Endothelial cell of umbilical vein (primary cell): ENCODE measurements around the gene SH3RF3. TPM values are rescaled to one million over a fixed set of nuclear protein-coding genes. Genes with fewer than 3 reads are reported as not detected.

ENCODE experiments used
- BruUV-seq: library from RNA; stranded (reverse); fragments of 400-500 nt; replicated peaks from 2 replicates; lab custom pipeline; 2021; lab: Mats Ljungman, UMichigan
- CTCF ChIA-PET: fragments of 300-600, 350-600 bp; sonication (Branson Sonifier 250); formaldehyde crosslinking; loops from one replicate; lab custom pipeline; 2021; ENCODE audit warnings: antibody characterized with exemption, inconsistent platforms; lab: Charles Lee
- POLR2A ChIA-PET: fragments of 300-600, 350-600 bp; sonication (Branson Sonifier 250); formaldehyde crosslinking; loops from one replicate; lab custom pipeline; 2021; ENCODE audit warnings: antibody characterized with exemption, inconsistent platforms; lab: Charles Lee
- DNase-seq: peaks from one replicate; pipeline ENCODE4 v3.0.0-alpha.2; 2011; ENCODE audit warnings: low read depth, low spot score
- FAIRE-seq: peaks from 2 replicates; lab custom pipeline; 2011; peaks lifted over from hg19 to GRCh38; lab: Jason Lieb, UNC
- H2AFZ ChIP-seq: 2 replicates; pipeline ENCODE4 v1.6.0; 2012; ENCODE audit warnings: low read depth, low read length, control low read depth, inconsistent platforms
- H3K27ac ChIP-seq: 2 replicates; pipeline ENCODE4 v1.5.1; 2011; ENCODE audit warnings: low read depth, mild to moderate bottlenecking, control low read depth, low read length, moderate library complexity; ENCODE audit not compliant: insufficient read depth
- H3K27me3 ChIP-seq, 2 experiments: 2 replicates each; pipeline versions ENCODE4 v1.6.0 to v1.6.1; 2011; ENCODE audit warnings: low read length in 2 of 2, mixed read lengths in 1 of 2; ENCODE audit not compliant: control insufficient read depth in 2 of 2, insufficient read depth in 2 of 2
- H3K36me3 ChIP-seq, 2 experiments: 2 replicates in 1 of 2; 3 replicates in 1 of 2; pipeline ENCODE4 v1.5.1; 2011; ENCODE audit warnings: low read length in 2 of 2, mild to moderate bottlenecking in 1 of 2, moderate library complexity in 1 of 2; ENCODE audit not compliant: control insufficient read depth in 2 of 2, insufficient read depth in 2 of 2; ENCODE audit errors: extremely low read depth in 1 of 2
- H3K4me1 ChIP-seq: 3 replicates; pipeline ENCODE4 v1.5.1; 2011; ENCODE audit warnings: mild to moderate bottlenecking, low read length; ENCODE audit not compliant: control insufficient read depth, insufficient read depth; ENCODE audit errors: extremely low read depth
- H3K4me2 ChIP-seq: 2 replicates; pipeline ENCODE4 v1.6.1; 2011; ENCODE audit warnings: low read length, control low read depth, mixed read lengths; ENCODE audit not compliant: insufficient read depth
- H3K4me3 ChIP-seq, 3 experiments: fragments of 200-600 bp in 1 of 3; sonication (generic), shearing (Covaris generic) in 1 of 3; replicated peaks in 1 of 3; 2 replicates each; pipeline ENCODE4 v1.5.1; 2011 to 2016; ENCODE audit warnings: control low read depth in 3 of 3, low read length in 3 of 3, mild to moderate bottlenecking in 2 of 3, inconsistent platforms in 1 of 3, low read depth in 1 of 3, moderate library complexity in 1 of 3; ENCODE audit not compliant: insufficient read depth in 1 of 3
- H3K79me2 ChIP-seq: 2 replicates; pipeline ENCODE4 v1.6.0; 2012; ENCODE audit warnings: low read length, inconsistent platforms; ENCODE audit not compliant: control insufficient read depth, insufficient read depth
- H3K9ac ChIP-seq: replicated peaks from 2 replicates; pipeline ENCODE3; 2011; ENCODE audit warnings: low read length, control low read depth; ENCODE audit not compliant: insufficient read depth; ENCODE audit errors: extremely low read depth
- H3K9me1 ChIP-seq: replicated peaks from 3 replicates; pipeline ENCODE4 v1.6.0; 2011; ENCODE audit warnings: mild to moderate bottlenecking, low read length; ENCODE audit not compliant: control insufficient read depth, insufficient read depth; ENCODE audit errors: extremely low read depth
- H3K9me3 ChIP-seq: replicated peaks from 2 replicates; pipeline ENCODE4 v1.5.1; 2012; ENCODE audit warnings: low read length, inconsistent platforms; ENCODE audit not compliant: control insufficient read depth, insufficient read depth
- H4K20me1 ChIP-seq: replicated peaks from 2 replicates; pipeline ENCODE3; 2011; ENCODE audit warnings: mild to moderate bottlenecking, low read length; ENCODE audit not compliant: control insufficient read depth, insufficient read depth; ENCODE audit errors: extremely low read depth
- CTCF ChIP-seq, 2 donors: IDR thresholded peaks; 1 replicate in 1 of 2; 2 replicates in 1 of 2; pipeline ENCODE4 v1.5.1; 2011; ENCODE audit warnings: low read length in 2 of 2, mild to moderate bottlenecking in 2 of 2, moderate library complexity in 2 of 2, control low read depth in 1 of 2, inconsistent platforms in 1 of 2, low read depth in 1 of 2; ENCODE audit not compliant: insufficient read depth in 1 of 2; ENCODE audit errors: extremely low read depth in 1 of 2
- EZH2 ChIP-seq: IDR thresholded peaks from 2 replicates; pipeline ENCODE4 v1.6.1; 2012; ENCODE audit warnings: borderline replicate concordance, low read depth, mild to moderate bottlenecking, moderate library complexity, low read length, inconsistent platforms; ENCODE audit not compliant: severe bottlenecking
- FOS ChIP-seq: IDR thresholded peaks from 2 replicates; pipeline ENCODE4 v1.6.1; 2011; ENCODE audit warnings: mild to moderate bottlenecking, low read length, moderate library complexity, borderline replicate concordance; ENCODE audit not compliant: insufficient read depth
- GATA2 ChIP-seq: IDR thresholded peaks from 2 replicates; pipeline ENCODE4 v1.7.0; 2011; ENCODE audit warnings: low read depth, mild to moderate bottlenecking, moderate library complexity, mixed read lengths, low read length; ENCODE audit not compliant: insufficient read length, insufficient read depth
- JUN ChIP-seq: IDR thresholded peaks from 2 replicates; pipeline ENCODE4 v1.6.1; 2011; ENCODE audit warnings: borderline replicate concordance, low read depth; ENCODE audit not compliant: insufficient read length, insufficient read depth
- MAX ChIP-seq: IDR thresholded peaks from 2 replicates; pipeline ENCODE4 v1.6.1; 2011; ENCODE audit not compliant: insufficient read depth, insufficient read length
- MYC ChIP-seq: IDR thresholded peaks from one replicate; pipeline ENCODE4 v1.6.1; 2011; ENCODE audit warnings: mild to moderate bottlenecking, low read depth, low read length
- POLR2A ChIP-seq: IDR thresholded peaks from 2 replicates; pipeline ENCODE4 v1.6.1; 2012; ENCODE audit warnings: low read depth, mild to moderate bottlenecking, control low read depth, low read length
- POLR2AphosphoS5 ChIP-seq: IDR thresholded peaks from 2 replicates; pipeline ENCODE4 v1.6.1; 2012; ENCODE audit warnings: low read depth, mild to moderate bottlenecking, control low read depth, low read length, moderate library complexity; ENCODE audit not compliant: insufficient read depth
- dilution Hi-C: fragments of 300-500 bp; cut with MboI; formaldehyde crosslinking; loops from one replicate; pipeline ENCODE4 v1.15.0; 2019; ENCODE audit warnings: low sequenced_read_pairs; ENCODE audit not compliant: extremely low pct_ligation_motif_present
- intact Hi-C: fragments of 100-400 bp; cut with micrococcal nuclease; formaldehyde crosslinking; loops from one replicate; pipeline ENCODE4 v1.10.0; 2022
- polyA plus RNA-seq, 4 experiments: library from polyadenylated mRNA; depleted of rRNA in 3 of 4; stranded (reverse) in 3 of 4; unstranded in 1 of 4; fragments of >200 nt; gene quantifications; 2 replicates each; pipeline versions ENCODE4 v1.2.1 to v1.2.3, GENCODE V29; 2011 to 2012; ENCODE audit warnings: missing spikeins in 1 of 4
- total RNA-seq: library from RNA; stranded (reverse); gene quantifications from 2 replicates; pipeline ENCODE4 v1.2.3, GENCODE V29; 2021

SH3RF3 gene
- total and polyA plus RNA-seq, 2 donors (not counting 3 experiments of a cell fraction or from before 2014, with no cell fraction given): 3.8 to 14.7 TPM

GRCh38 chr2:109233643-109234042, 104.6 kb downstream of the SH3RF3 start:
- POLR2A ChIA-PET: no interaction called here
- Histone ChIP-seq H3K9me1 (no peaks in the 10 kb centered on the region), H3K79me2 (peaks cover 19% of the 10 kb centered on the region), H3K9ac (no peak overlapping the region), H3K4me1 (peaks cover 26% of the 10 kb centered on the region), H3K9me3 (no peaks in the 10 kb centered on the region), H3K4me3 (no peak overlapping the region), H4K20me1 (no peaks in the 10 kb centered on the region), H3K27ac (no peak overlapping the region), H3K36me3 (no peaks in the 10 kb centered on the region), H3K4me2 (no peak overlapping the region), H2AFZ (no peak overlapping the region), H3K27me3 (no peaks in the 10 kb centered on the region)
- CTCF ChIA-PET: no interaction called here
- BruUV-seq: no TSS peak
- intact Hi-C loops (no loop called here), dilution Hi-C loops (no loop called here)
- TF ChIP-seq CTCF (IDR thresholded peaks at IDR 0.05; ENCODE audit: extremely low read depth in 1 of 2, insufficient read depth in 1 of 2, low read depth in 1 of 2, low read length in 2 of 2): no peak
- no peak for TF ChIP-seq JUN
- TF ChIP-seq EZH2: no peak
- no peak for TF ChIP-seq MYC
- TF ChIP-seq FOS: no peak
- TF ChIP-seq GATA2: no peak
- no peak for TF ChIP-seq POLR2A
- TF ChIP-seq MAX: no peak
- TF ChIP-seq POLR2AphosphoS5: no peak
- DNase-seq (no peak), FAIRE-seq (no peak)
